Stimulated activated CD4-positive, alpha-beta T cell treated with anti-CD3 and anti-CD28 coated beads, Interleukin-1b, Interleukin-23, amount 100 ng/mL, for 24 hours (primary cell): ENCODE measurements around the gene SCARB2.
A peak's percentile ranks its signal among the peaks of the same experiment; 100 is the strongest.

Source experiments
- DNase-seq, 4 experiments: peaks; one replicate each; pipeline ENCODE4 v3.0.0-alpha.2; 2020; ENCODE audit warnings: low read depth in 4 of 4, low spot score in 1 of 4

SCARB2 gene

DNA sequence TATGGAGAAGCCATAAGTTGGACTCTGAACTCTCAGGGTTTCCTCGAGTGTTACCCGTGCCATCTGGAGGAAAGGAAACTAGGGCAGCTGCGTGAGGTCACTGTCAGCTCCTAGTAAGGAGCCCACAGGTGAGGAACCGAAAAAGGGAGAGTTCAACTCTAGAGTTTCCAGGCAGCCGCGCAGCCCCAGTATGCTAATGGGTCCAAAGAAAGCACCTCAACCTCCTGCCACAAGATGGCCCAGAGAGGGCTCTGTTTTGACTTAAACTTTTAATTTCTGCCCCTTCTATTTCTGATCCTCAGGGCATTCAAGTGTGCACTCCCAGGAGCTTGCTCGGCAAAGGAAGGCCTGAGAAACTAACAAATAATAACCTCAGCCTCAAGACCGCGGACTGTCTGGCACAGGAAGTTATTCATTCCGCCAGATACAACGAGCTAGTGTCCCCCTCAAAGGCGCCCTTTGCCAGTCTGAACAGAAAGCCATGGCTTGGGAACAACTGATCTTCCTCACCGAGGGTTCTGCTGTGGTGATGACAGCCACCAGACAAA is 13.9 kb downstream of the SCARB2 start:
- DNase-seq: no peak

DNA sequence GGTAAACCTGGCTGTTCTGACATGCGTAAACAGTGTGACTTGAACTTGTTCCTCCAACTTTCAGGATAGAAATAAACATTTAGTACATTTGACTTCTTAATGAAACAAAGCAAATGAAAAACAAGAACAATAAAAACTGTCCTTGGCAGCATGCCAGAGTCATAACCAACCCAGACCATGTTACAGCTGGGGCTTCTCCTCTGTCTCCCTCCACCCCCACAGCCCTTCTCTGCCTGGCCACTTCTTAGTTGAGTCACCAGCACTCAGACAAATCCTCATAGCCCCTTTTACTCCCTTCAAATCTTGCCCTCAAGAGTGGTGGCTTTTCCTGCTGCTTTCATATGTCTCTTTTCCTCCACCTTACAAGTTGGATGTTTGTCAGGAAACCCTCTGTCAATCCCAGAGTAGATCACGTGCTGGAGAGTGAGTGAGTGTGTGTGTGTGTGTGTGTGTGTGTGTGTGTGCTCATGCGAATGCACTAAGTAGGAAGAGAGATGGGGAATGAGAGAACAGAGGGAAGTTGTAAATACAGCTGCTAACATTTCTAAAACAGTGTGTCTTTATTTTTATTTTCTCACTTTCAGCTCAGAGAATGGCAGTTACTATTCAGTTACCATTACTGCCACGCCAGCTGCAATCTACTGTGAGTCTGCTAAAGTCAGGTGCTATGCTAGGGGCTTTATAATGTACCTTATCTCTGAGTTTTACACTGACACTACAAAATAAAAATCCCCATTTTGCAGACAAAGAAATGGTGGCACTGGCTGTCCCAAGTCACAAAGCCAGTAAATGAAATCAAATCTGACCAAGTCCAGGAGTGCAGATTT is 15.0 kb downstream of the SCARB2 start:
- DNase-seq: no peak

DNA sequence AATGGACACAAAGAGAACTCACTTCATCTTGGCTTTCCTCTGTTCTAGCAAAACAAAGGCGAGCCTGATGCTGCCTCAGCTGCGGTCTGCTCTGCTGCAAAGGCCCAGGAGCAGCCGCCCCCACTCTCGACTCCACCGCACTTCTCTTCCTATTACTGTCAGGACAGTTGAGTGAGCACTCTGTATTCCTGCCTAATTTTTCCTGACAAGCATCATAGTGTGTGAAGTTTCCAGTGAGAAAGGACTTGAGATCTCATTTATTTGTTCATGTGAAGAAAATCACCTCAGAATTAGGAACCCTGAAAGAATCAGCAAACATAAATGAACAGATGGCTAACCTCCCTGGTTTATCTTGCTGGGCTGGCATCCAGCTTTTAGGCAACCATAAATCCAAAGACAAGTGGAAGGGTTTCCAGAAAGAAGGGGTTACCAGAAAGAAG is 15.6 kb downstream of the SCARB2 start:
- no peak for DNase-seq

DNA sequence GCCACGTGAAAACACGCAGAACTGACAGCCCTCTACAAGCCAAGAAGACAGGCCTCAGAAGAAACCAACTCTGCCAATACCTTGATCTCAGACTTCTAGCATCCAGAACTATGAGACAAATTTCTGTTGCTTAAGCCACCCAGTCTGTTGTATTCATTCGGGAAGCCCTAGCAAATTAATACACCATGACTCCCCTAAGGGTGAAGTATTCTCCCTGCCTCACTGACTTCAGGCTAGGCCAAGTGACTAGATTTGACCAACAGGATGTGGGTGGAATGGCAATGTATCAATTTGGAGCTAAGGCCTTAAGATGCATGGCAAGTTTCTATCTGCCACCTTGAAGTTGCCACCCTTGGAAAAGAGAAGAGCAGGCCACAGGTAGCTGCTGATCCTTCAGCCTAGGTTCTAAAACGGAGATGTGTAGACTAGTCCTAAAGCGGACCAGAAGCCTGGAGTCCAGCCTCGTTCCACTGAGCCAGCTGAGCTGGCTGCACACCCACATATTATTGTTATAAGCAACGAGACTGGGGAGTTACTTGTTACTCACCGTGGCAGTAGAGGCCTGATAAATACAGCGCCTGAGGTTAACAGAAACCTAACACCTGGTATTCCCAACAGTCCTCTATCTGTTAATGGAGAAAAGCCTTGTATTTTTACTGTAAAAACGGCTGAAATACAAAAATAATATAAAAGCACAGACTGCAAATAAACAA is 16.4 kb downstream of the SCARB2 start:
- no peak for DNase-seq

DNA sequence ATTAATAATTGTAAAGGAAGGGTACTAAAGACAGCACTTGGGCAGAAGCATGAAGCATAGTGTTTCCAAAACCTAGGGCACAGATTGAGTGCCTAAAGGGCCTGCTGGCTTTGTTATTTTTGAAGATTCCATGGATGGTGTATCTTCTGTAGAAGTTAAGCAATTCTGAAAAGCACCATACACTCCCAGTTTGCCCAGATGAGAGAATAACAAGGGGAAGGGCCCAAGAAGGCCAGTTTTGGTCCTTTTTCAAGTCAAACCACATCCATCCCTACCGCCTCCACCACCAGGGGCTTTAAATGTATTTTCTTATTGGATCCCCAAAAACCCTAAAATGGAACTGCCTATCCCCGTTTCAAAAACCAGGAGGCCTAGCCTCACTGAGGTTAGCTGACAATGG is 17.2 kb downstream of the SCARB2 start:
- DNase-seq: no peak

GRCh38 chr4:76195326-76195725 is 18.3 kb downstream of the SCARB2 start:
- no peak for DNase-seq

- DNase-seq: no peak
Observed at GRCh38 chr4:76194325-76194724, 19.3 kb downstream of the SCARB2 start.

DNA sequence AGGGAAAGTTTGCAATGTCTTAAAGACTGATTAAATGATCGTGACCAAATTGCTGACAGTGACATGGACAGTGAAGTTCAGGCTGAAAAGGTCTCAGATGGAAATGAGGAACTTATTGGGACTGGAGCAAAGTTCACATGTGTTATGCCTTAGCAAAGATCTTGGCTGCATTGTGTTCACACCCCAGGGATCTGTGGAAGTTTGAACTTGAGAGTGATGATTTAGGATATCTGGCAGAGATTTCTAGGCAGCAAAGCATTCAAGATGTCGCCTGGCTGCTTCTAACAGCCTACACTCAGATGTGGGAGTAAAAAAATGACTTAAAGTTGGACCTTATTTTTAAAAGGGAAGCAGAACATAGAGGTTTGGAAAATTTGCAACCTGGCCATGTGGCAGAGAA is 21.4 kb downstream of the SCARB2 start:
- DNase-seq: no peak

DNA sequence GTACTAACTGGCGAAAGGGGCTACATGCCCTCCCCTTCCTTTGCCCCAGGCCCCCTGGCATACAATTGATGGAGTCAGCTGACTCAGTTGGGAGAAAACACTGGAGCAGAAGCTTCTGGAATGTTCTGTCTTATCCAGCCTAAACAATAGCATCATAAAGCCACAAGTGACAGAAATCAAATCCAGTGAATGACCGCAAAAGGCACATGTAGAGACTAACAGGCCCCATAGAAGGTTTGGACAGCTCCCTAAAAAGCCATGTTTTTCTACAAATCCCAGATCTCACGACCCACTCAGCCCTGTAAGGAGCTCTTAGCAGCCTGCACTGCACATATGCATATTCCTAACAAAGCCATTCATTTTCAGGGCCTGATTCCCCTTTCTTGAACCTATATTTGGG is 25.1 kb downstream of the SCARB2 start:
- no peak for DNase-seq

DNA sequence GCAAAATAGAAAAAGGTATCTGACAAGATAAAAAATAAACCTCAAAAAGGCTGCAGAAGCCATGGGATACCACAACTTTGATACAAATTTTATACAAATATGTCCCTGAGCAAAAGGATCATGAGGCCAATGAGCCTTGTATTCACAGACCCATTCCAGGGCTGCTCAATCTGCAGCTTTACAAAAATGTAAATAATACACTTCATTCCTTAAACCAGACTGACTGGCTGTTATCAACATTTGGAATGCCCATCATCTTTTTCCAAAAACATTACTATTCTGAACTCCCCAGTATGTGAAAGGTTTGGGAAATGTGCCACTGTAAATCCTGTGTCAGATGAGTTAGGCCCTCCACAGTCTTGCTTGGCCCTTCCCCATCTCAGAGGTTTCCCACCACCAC is 25.5 kb downstream of the SCARB2 start:
- no peak for DNase-seq

DNA sequence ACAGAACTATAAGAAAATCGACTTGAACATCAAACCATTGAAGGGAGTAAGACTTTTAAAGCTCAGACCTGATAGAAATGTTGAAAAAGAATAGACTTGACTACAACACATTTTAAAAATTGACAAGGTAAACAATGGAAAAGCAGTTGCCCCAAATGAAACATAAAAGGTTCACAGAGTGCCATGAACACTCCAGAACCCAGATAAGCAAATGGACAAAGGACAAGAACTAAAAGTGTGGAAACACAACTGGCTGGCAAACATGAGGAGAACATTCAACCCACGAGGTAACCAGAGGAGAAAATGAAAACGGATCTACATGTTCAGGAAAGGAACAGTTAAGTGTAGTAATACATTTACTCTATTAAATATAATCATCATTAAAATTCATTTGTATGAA is 26.5 kb downstream of the SCARB2 start:
- no peak for DNase-seq

GRCh38 chr4:76182463-76182862 is 31.2 kb downstream of the SCARB2 start:
- DNase-seq: no peak

GRCh38 chr4:76179398-76180318 is 34.0 kb downstream of the SCARB2 start:
- DNase-seq: peak; percentile 72 to 79 (median 76)

DNA sequence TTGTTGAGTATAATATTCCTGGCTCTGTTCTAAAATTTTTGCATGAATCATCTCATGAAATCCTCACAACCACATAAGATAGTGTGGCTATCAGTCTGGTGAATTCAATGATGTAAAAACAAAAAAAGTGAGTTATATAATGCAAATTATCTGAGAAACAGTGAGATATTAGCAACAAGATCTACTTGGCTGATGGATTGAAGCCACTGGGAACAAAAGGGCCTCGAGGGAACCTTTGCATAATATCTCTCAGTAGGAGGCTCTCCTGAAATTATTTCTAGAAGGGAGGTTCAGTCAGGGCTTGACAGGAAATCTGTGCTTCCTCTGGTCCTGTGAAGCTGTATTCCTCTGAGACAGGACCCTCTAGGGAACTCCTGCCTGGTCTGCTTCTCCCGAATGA is 35.3 kb downstream of the SCARB2 start:
- no peak for DNase-seq

- no peak for DNase-seq
Observed at GRCh38 chr4:76177709-76178108, 35.9 kb downstream of the SCARB2 start.

DNA sequence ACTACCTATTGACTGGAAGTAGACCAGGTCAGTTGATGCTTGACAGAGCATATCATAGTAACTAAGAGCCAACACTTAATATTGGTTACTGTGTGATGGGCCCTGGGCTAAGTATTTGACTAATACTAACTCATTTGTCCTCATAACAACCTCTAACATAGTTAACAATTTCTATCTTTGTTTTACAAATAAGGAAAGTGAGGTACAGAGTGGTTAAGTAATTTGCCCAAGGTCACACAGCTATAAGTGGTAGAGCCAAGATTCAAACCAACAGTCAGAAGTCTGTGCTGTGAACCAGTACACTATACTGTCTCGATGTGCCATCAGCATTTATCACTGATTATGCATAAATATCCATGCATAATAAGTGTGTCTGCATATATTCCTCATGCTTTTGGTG is 38.3 kb downstream of the SCARB2 start:
- DNase-seq: no peak

DNA sequence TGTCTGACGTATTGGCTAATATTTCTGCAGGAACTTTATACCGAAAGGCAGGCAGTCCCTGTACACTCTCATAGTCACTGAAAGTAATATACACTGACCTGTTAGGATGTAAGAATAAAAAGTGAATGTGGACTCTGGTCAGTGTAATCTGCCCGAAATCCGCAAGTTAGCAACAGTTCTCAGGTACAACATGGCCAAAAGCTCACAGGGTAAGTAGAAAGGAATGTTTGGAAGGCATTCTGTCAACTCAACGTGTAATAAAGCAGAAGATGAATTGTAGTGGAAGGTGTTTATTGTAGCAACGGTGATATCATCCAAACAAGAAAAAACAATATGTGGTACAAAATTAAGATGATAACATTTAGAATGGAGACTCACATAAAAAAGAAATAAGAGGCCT is 39.4 kb downstream of the SCARB2 start:
- no peak for DNase-seq

- no peak for DNase-seq
Observed at GRCh38 chr4:76168688-76169087, 44.9 kb downstream of the SCARB2 start.

GRCh38 chr4:76166480-76166879 is 47.1 kb downstream of the SCARB2 start:
- DNase-seq: no peak

GRCh38 chr4:76160355-76160754 is 53.3 kb downstream of the SCARB2 start:
- DNase-seq: no peak

GRCh38 chr4:76156635-76157034 is 57.0 kb downstream of the SCARB2 start:
- no peak for DNase-seq
